H54 (cell line): Measurements from ENCODE around the gene ETNPPL.

Experiments used
- DNase-seq: peaks from one replicate; pipeline ENCODE4 v3.0.0; 2011; ENCODE audit warnings: low spot score, mixed read lengths; ENCODE audit not compliant: insufficient read length
- FAIRE-seq: peaks from 3 replicates; lab custom pipeline; 2011; peaks lifted over from hg19 to GRCh38; lab: Jason Lieb, UNC
- POLR2A ChIP-seq: IDR thresholded peaks from 2 replicates; pipeline ENCODE4 v1.6.1; 2011; ENCODE audit warnings: low read depth, mild to moderate bottlenecking, low read length

ETNPPL gene

GRCh38 chr4:108777388-108777787 is 14.5 kb upstream of the ETNPPL start:
- TF ChIP-seq POLR2A: no peak
- DNase-seq (no peak), FAIRE-seq (no peak)

- DNase-seq: no peak
- no peak for TF ChIP-seq POLR2A
- no peak for FAIRE-seq
These were observed 13.1 kb upstream of the ETNPPL start for GRCh38 chr4:108775921-108776320.

GRCh38 chr4:108774809-108775530 is 12.1 kb upstream of the ETNPPL start:
- no peak for FAIRE-seq
- no peak for TF ChIP-seq POLR2A
- no peak for DNase-seq

- no peak for FAIRE-seq
- no peak for TF ChIP-seq POLR2A
- DNase-seq: no peak
These were observed 9.5 kb upstream of the ETNPPL start for GRCh38 chr4:108772402-108772801.

- FAIRE-seq: no peak
- TF ChIP-seq POLR2A: no peak
- no peak for DNase-seq
These were observed 3.2 kb upstream of the ETNPPL start for GRCh38 chr4:108766058-108766457.

- TF ChIP-seq POLR2A: no peak
- DNase-seq (no peak), FAIRE-seq (no peak)
These were observed 1.1 kb upstream of the ETNPPL start for GRCh38 chr4:108763986-108764385.

- DNase-seq (no peak), FAIRE-seq (no peak)
- TF ChIP-seq POLR2A: no peak
These were observed 357 bp upstream of the ETNPPL start for GRCh38 chr4:108763226-108763593.

GRCh38 chr4:108758498-108758897 is 4.4 kb downstream of the ETNPPL start:
- no peak for TF ChIP-seq POLR2A
- FAIRE-seq (no peak), DNase-seq (no peak)

GRCh38 chr4:108754327-108754726 is 8.5 kb downstream of the ETNPPL start:
- DNase-seq (no peak), FAIRE-seq (no peak)
- no peak for TF ChIP-seq POLR2A

GRCh38 chr4:108751321-108751720 is 11.5 kb downstream of the ETNPPL start:
- no peak for DNase-seq
- TF ChIP-seq POLR2A: no peak
- FAIRE-seq: no peak

GRCh38 chr4:108749119-108749518 is 13.7 kb downstream of the ETNPPL start:
- FAIRE-seq: no peak
- no peak for DNase-seq
- no peak for TF ChIP-seq POLR2A

GRCh38 chr4:108746511-108746910 is 16.3 kb downstream of the ETNPPL start:
- no peak for DNase-seq

GRCh38 chr4:108744307-108744706 is 18.5 kb downstream of the ETNPPL start:
- TF ChIP-seq POLR2A: no peak
- no peak for FAIRE-seq

More at GRCh38 chr4:108746511-108746910, 16.3 kb downstream of the ETNPPL start:
- no peak for FAIRE-seq
- TF ChIP-seq POLR2A: no peak

GRCh38 chr4:108742451-108743420 is 20.1 kb downstream of the ETNPPL start:
- no peak for TF ChIP-seq POLR2A
- FAIRE-seq (no peak), DNase-seq (no peak)

More at GRCh38 chr4:108744307-108744706, 18.5 kb downstream of the ETNPPL start:
- no peak for DNase-seq
